Panc1 (cell line): ENCODE data around the gene ATP1B3. TPM values are rescaled to one million over a fixed set of nuclear protein-coding genes. Genes with fewer than 3 reads are reported as not detected.
A peak's percentile ranks its signal among the peaks of the same experiment; 100 is the strongest.

Experiments
- ATAC-seq: fragments of 200-7000 bp; cut with Tn5 transposase; 2 replicates; pipeline ENCODE4 v1.9.1; 2020; ENCODE audit warnings: mild to moderate bottlenecking, moderate library complexity
- BruUV-seq: library from RNA; stranded (reverse); fragments of 400-500 nt; replicated peaks from 2 replicates; lab custom pipeline; 2021; lab: Mats Ljungman, UMichigan
- CTCF ChIA-PET: fragments of 300-600 bp; sonication (Branson Sonifier 250); formaldehyde crosslinking; loops from one replicate; lab custom pipeline; 2022; ENCODE audit warnings: antibody characterized with exemption; lab: Charles Lee
- POLR2A ChIA-PET: fragments of 300-600 bp; sonication (Branson Sonifier 250); formaldehyde crosslinking; loops from one replicate; lab custom pipeline; 2022; ENCODE audit warnings: antibody characterized with exemption; lab: Charles Lee
- DNase-seq: peaks from one replicate; pipeline ENCODE4 v3.0.0-alpha.2; 2010; ENCODE audit warnings: low read depth, low spot score
- H3K27ac ChIP-seq: 2 replicates; pipeline ENCODE4 v1.5.1; 2011; ENCODE audit warnings: mild to moderate bottlenecking, low read length, inconsistent platforms
- H3K27me3 ChIP-seq: fragments of 200-500 bp; sonication (Bioruptor generic); 2 replicates; pipeline ENCODE4 v1.6.0; 2014; ENCODE audit warnings: low read length, inconsistent platforms; ENCODE audit not compliant: control insufficient read depth, insufficient read depth
- H3K36me3 ChIP-seq: fragments of 200-500 bp; sonication (Bioruptor generic); 2 replicates; pipeline ENCODE4 v1.5.1; 2014; ENCODE audit warnings: inconsistent platforms, mild to moderate bottlenecking, low read length, moderate library complexity; ENCODE audit not compliant: control insufficient read depth, insufficient read depth
- H3K4me1 ChIP-seq: 2 replicates; pipeline ENCODE4 v1.5.1; 2011; ENCODE audit warnings: inconsistent platforms, mild to moderate bottlenecking, low read length, moderate library complexity; ENCODE audit not compliant: control insufficient read depth, insufficient read depth
- H3K4me3 ChIP-seq, 2 experiments: 2 replicates each; pipeline ENCODE4 v1.5.1; 2011 to 2012; ENCODE audit warnings: low read depth in 2 of 2, low read length in 2 of 2, mild to moderate bottlenecking in 2 of 2, inconsistent platforms in 1 of 2, moderate library complexity in 1 of 2
- H3K9me3 ChIP-seq: fragments of 200-500 bp; sonication (Bioruptor generic); 2 replicates; pipeline ENCODE4 v1.5.1; 2014; ENCODE audit warnings: low read depth, mild to moderate bottlenecking, inconsistent platforms, low read length, moderate library complexity; ENCODE audit not compliant: control insufficient read depth, insufficient read depth
- POLR2AphosphoS5 ChIP-seq: IDR thresholded peaks from 2 replicates; pipeline ENCODE4 v1.6.1; 2012; ENCODE audit warnings: mild to moderate bottlenecking, low read depth, low read length, moderate library complexity
- SIN3A ChIP-seq: IDR thresholded peaks from 2 replicates; pipeline ENCODE4 v1.6.1; 2012; ENCODE audit warnings: low read depth, mild to moderate bottlenecking, low read length, moderate library complexity, borderline replicate concordance; ENCODE audit not compliant: insufficient read depth
- TCF7L2 ChIP-seq: IDR thresholded peaks from 2 replicates; pipeline ENCODE4 v1.6.1; 2011; ENCODE audit warnings: mild to moderate bottlenecking, low read depth, low read length, inconsistent platforms
- in situ Hi-C: cut with HindIII; loops from 2 replicates; pipeline ENCODE4 v1.10.0; 2016; ENCODE audit warnings: low sequenced_read_pairs, low pct_unique_long_range_greater_than_20kb
- intact Hi-C: fragments of 100-400 bp; cut with micrococcal nuclease; formaldehyde crosslinking; loops from one replicate; pipeline ENCODE4 v1.10.0; 2022; ENCODE audit not compliant: unreplicated experiment
- total RNA-seq: library from RNA; stranded (reverse); gene quantifications from one replicate; pipeline ENCODE4 v1.2.1, GENCODE V29; 2021; ENCODE audit not compliant: unreplicated experiment
- TF ChIP-seq, protein P1 (sequence below), 2 experiments: IDR thresholded peaks; 2 replicates each; pipeline ENCODE4 v1.6.1; 2011 to 2012; ENCODE audit warnings: low read depth in 2 of 2, control low read depth in 1 of 2, low read length in 1 of 2, mild to moderate bottlenecking in 1 of 2, moderate library complexity in 1 of 2; ENCODE audit not compliant: insufficient read depth in 1 of 2
- TF ChIP-seq, protein P2 (sequence below): fragments of 450-650 bp; IDR thresholded peaks from 2 replicates; pipeline ENCODE4 v1.5.1; 2017; ENCODE audit warnings: mild to moderate bottlenecking

The ATP1B3 gene
- total RNA-seq, 1 experiment from 2014 or later, result 201 TPM

DNA sequence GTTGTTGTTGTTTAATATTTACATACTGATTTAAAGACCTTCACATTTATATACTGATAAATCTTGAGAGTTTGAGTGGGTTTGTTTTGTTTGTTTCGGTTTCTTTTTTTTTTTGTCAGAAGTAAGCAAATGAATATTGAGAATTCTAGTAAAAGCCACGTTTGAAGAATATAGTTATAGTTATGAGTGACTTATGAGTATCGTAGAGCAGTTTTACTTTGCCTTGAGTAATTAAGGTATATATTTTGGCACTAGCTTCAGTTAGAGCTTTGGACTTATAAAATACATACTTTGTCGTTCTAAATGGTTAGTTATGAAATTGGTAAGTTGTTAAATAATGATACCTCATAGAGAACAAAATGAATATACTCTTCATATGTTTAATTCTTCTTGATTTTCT is 27.8 kb downstream of the ATP1B3 start:
- no TSS peak for BruUV-seq
- no peak for DNase-seq
- H3K9me3 ChIP-seq, result no peaks in the 10 kb centered on the region
- H3K36me3 ChIP-seq, result peaks cover 9% of the 10 kb centered on the region; the same call in 1 of the 2 replicates
- no peak overlapping the region for H3K4me3 ChIP-seq
- no peak overlapping the region for H3K27ac ChIP-seq
- ATAC-seq, result no peak
- CTCF ChIA-PET, result no interaction called here
- intact Hi-C loops, result no loop called here
- in situ Hi-C loops, result no loop called here
- peaks cover 2% of the 10 kb centered on the region; the same call in 1 of the 2 replicates for H3K4me1 ChIP-seq
- H3K27me3 ChIP-seq, result no peaks in the 10 kb centered on the region
- TF ChIP-seq, protein P1, sequence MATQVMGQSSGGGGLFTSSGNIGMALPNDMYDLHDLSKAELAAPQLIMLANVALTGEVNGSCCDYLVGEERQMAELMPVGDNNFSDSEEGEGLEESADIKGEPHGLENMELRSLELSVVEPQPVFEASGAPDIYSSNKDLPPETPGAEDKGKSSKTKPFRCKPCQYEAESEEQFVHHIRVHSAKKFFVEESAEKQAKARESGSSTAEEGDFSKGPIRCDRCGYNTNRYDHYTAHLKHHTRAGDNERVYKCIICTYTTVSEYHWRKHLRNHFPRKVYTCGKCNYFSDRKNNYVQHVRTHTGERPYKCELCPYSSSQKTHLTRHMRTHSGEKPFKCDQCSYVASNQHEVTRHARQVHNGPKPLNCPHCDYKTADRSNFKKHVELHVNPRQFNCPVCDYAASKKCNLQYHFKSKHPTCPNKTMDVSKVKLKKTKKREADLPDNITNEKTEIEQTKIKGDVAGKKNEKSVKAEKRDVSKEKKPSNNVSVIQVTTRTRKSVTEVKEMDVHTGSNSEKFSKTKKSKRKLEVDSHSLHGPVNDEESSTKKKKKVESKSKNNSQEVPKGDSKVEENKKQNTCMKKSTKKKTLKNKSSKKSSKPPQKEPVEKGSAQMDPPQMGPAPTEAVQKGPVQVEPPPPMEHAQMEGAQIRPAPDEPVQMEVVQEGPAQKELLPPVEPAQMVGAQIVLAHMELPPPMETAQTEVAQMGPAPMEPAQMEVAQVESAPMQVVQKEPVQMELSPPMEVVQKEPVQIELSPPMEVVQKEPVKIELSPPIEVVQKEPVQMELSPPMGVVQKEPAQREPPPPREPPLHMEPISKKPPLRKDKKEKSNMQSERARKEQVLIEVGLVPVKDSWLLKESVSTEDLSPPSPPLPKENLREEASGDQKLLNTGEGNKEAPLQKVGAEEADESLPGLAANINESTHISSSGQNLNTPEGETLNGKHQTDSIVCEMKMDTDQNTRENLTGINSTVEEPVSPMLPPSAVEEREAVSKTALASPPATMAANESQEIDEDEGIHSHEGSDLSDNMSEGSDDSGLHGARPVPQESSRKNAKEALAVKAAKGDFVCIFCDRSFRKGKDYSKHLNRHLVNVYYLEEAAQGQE (IDR thresholded peaks at IDR 0.05; ENCODE audit: insufficient read depth in 1 of 2, low read depth in 2 of 2, low read length in 1 of 2), result no peak
- TF ChIP-seq, protein P2, sequence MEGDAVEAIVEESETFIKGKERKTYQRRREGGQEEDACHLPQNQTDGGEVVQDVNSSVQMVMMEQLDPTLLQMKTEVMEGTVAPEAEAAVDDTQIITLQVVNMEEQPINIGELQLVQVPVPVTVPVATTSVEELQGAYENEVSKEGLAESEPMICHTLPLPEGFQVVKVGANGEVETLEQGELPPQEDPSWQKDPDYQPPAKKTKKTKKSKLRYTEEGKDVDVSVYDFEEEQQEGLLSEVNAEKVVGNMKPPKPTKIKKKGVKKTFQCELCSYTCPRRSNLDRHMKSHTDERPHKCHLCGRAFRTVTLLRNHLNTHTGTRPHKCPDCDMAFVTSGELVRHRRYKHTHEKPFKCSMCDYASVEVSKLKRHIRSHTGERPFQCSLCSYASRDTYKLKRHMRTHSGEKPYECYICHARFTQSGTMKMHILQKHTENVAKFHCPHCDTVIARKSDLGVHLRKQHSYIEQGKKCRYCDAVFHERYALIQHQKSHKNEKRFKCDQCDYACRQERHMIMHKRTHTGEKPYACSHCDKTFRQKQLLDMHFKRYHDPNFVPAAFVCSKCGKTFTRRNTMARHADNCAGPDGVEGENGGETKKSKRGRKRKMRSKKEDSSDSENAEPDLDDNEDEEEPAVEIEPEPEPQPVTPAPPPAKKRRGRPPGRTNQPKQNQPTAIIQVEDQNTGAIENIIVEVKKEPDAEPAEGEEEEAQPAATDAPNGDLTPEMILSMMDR, result no peak
- 0 out of 2 replicates have a peak, but pooled peaks have one; percentile 30 for TF ChIP-seq TCF7L2
- POLR2A ChIA-PET, result no interaction called here

DNA sequence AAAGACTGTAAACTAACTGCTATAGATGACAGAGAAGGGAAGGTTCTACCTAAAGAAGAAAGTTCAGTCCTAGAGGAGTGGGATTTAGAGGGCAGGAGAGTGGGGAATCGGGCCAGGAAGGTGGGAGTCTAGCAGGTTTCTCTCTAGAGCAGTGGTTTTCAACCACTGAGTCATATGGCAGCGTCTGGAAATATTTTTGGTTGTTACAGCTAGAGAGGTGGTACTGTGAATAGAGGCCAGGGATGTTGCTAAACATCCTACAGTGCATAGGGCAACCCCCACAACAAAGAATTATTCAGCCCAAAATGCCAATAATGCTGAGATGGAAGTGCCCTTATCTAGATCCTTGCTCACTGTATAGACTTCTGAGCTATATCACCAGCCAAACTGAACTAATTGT is 28.7 kb downstream of the ATP1B3 start:
- in situ Hi-C loops (no loop called here), intact Hi-C loops (no loop called here)
- TF ChIP-seq SIN3A (no peak), TCF7L2 (no peak), POLR2AphosphoS5 (no peak)
- TF ChIP-seq, protein P1 (IDR thresholded peaks at IDR 0.05; ENCODE audit: insufficient read depth in 1 of 2, low read depth in 2 of 2, low read length in 1 of 2), result no peak
- TF ChIP-seq, protein P2, result no peak
- no peak overlapping the region for H3K4me3 ChIP-seq
- peaks cover 9% of the 10 kb centered on the region; the same call in 1 of the 2 replicates for H3K36me3 ChIP-seq
- peaks cover 2% of the 10 kb centered on the region; the same call in 1 of the 2 replicates for H3K4me1 ChIP-seq
- POLR2A ChIA-PET, result interaction anchor here (0.5 kb wide), 1 partner anchor 208 kb away, joined by 3 read pairs; no protein-coding TSS in a partner anchor
- no peak overlapping the region for H3K27ac ChIP-seq
- no peak for DNase-seq
- no peaks in the 10 kb centered on the region for H3K27me3 ChIP-seq
- BruUV-seq, result no TSS peak
- CTCF ChIA-PET, result no interaction called here
- no peaks in the 10 kb centered on the region for H3K9me3 ChIP-seq
- ATAC-seq, result 0 out of 2 replicates have a peak, but pooled peaks have one; percentile 26
